ENCODE results near the gene ZC2HC1C. TPM values are rescaled to one million over a fixed set of nuclear protein-coding genes. Genes with fewer than 3 reads are reported as not detected.

Gene ZC2HC1C
- total RNA-seq, 2 donors from 2014 or later = 1.2 to 3.0 TPM

Other genes with a start within 250 kb of the ZC2HC1C start
- under 1 TPM; 0.23 to 0.29 TPM for gene PROX2, start 193.5 kb upstream of the ZC2HC1C start, total RNA-seq
- 100 to 1,000 TPM; 151 to 183 TPM for gene DLST, start 187.7 kb upstream of the ZC2HC1C start, total RNA-seq
- 1 to 10 TPM; 4.6 to 6.7 TPM for gene RPS6KL1, start 146.4 kb upstream of the ZC2HC1C start, total RNA-seq
- under 1 TPM in 1 of 2 donors, not detected in 1; 0.35 TPM for gene PGF, start 114.0 kb upstream of the ZC2HC1C start, total RNA-seq
- gene EIF2B2, start 66.7 kb upstream of the ZC2HC1C start, total RNA-seq = 10 to 100 TPM; 50.3 to 68.5 TPM
- 10 to 100 TPM; 16.9 to 19.3 TPM for gene MLH3, start 18.2 kb upstream of the ZC2HC1C start, total RNA-seq
- gene ACYP1, start 5.6 kb upstream of the ZC2HC1C start, total RNA-seq = 10 to 100 TPM; 40.5 to 44.9 TPM
- 10 to 100 TPM; 64.1 to 77.5 TPM for gene NEK9, start 57.4 kb downstream of the ZC2HC1C start, total RNA-seq
- 100 to 1,000 TPM; 187 to 235 TPM for gene TMED10, start 107.0 kb downstream of the ZC2HC1C start, total RNA-seq
- gene FOS, start 209.2 kb downstream of the ZC2HC1C start, total RNA-seq = 10 to 100 TPM; 39.1 to 41.7 TPM